Liver (tissue), 9 donors: Measurements from ENCODE around the gene OR2AE1. TPM values are rescaled to one million over a fixed set of nuclear protein-coding genes. Genes with fewer than 3 reads are reported as not detected.

Experiments used
- DNase-seq: peaks from one replicate; pipeline ENCODE4 v3.0.0-alpha.2; 2017; ENCODE audit warnings: low spot score
- H3K27ac ChIP-seq, 2 donors: one replicate each; pipeline ENCODE4 v1.7.0; 2013; ENCODE audit warnings: inconsistent platforms in 2 of 2, low read length in 2 of 2, control low read depth in 1 of 2, low read depth in 1 of 2, mild to moderate bottlenecking in 1 of 2
- H3K27me3 ChIP-seq, 4 donors: one replicate each; pipeline versions ENCODE4 v1.6.1 to v1.7.0; 2013; ENCODE audit warnings: low read length in 3 of 4, inconsistent platforms in 1 of 4, mild to moderate bottlenecking in 1 of 4, moderate library complexity in 1 of 4; ENCODE audit not compliant: control insufficient read depth in 4 of 4, insufficient read depth in 4 of 4
- H3K36me3 ChIP-seq, 4 donors: one replicate each; pipeline versions ENCODE4 v1.6.1 to v1.7.0; 2013; ENCODE audit warnings: low read length in 3 of 4, mild to moderate bottlenecking in 3 of 4, low read depth in 1 of 4, moderate library complexity in 1 of 4; ENCODE audit not compliant: control insufficient read depth in 4 of 4, insufficient read depth in 3 of 4
- H3K4me1 ChIP-seq, 4 donors: one replicate each; pipeline versions ENCODE4 v1.6.1 to v1.7.0; 2013; ENCODE audit warnings: low read length in 3 of 4, mild to moderate bottlenecking in 3 of 4, moderate library complexity in 1 of 4; ENCODE audit not compliant: control insufficient read depth in 4 of 4, insufficient read depth in 4 of 4
- H3K4me3 ChIP-seq, 3 donors: one replicate each; pipeline versions ENCODE4 v1.6.1 to v1.7.0; 2013; ENCODE audit warnings: low read length in 3 of 3, control low read depth in 1 of 3, low read depth in 1 of 3, mild to moderate bottlenecking in 1 of 3
- H3K9ac ChIP-seq, 2 donors: one replicate each; pipeline ENCODE4 v1.7.0; 2013; ENCODE audit warnings: low read length in 2 of 2, mild to moderate bottlenecking in 2 of 2, moderate library complexity in 2 of 2, control low read depth in 1 of 2, low read depth in 1 of 2
- H3K9me3 ChIP-seq, 4 donors: one replicate each; pipeline versions ENCODE4 v1.6.1 to v1.7.0; 2013; ENCODE audit warnings: low read length in 3 of 4; ENCODE audit not compliant: control insufficient read depth in 4 of 4
- ATF3 ChIP-seq: IDR thresholded peaks from 2 replicates; pipeline ENCODE4 v1.6.1; 2016; ENCODE audit warnings: antibody characterized with exemption
- CTCF ChIP-seq: fragments of 150-350 bp; IDR thresholded peaks from 2 replicates; pipeline ENCODE4 v1.5.1; 2017; ENCODE audit warnings: improper control_type of control experiment, low read depth, low read length; ENCODE audit not compliant: missing input control
- EGR1 ChIP-seq, 2 donors: IDR thresholded peaks; 2 replicates each; pipeline ENCODE4 v1.6.1; 2016 to 2018; ENCODE audit warnings: antibody characterized with exemption in 2 of 2, low read depth in 2 of 2
- FOXA1 ChIP-seq: IDR thresholded peaks from 2 replicates; pipeline ENCODE4 v1.6.1; 2016; ENCODE audit warnings: antibody characterized with exemption
- FOXA2 ChIP-seq: IDR thresholded peaks from 2 replicates; pipeline ENCODE4 v1.6.1; 2016; ENCODE audit warnings: antibody characterized with exemption
- GABPA ChIP-seq, 2 donors: IDR thresholded peaks in 1 of 2; conservative IDR thresholded peaks in 1 of 2; 2 replicates each; pipeline ENCODE4 v1.6.1; 2016; ENCODE audit warnings: antibody characterized with exemption in 2 of 2, mild to moderate bottlenecking in 1 of 2, moderate library complexity in 1 of 2
- HNF4A ChIP-seq, 2 donors: conservative IDR thresholded peaks; 2 replicates each; pipeline ENCODE4 v1.6.1; 2016; ENCODE audit warnings: antibody characterized with exemption in 2 of 2, mild to moderate bottlenecking in 2 of 2
- HNF4G ChIP-seq: IDR thresholded peaks from 2 replicates; pipeline ENCODE4 v1.6.1; 2016; ENCODE audit warnings: antibody characterized with exemption
- JUND ChIP-seq, 2 donors: IDR thresholded peaks; 2 replicates each; pipeline ENCODE4 v1.6.1; 2016; ENCODE audit warnings: antibody characterized with exemption in 2 of 2
- MAX ChIP-seq: IDR thresholded peaks from 2 replicates; pipeline ENCODE4 v1.6.1; 2016; ENCODE audit warnings: antibody characterized with exemption
- NR2F2 ChIP-seq: IDR thresholded peaks from 2 replicates; pipeline ENCODE4 v1.6.1; 2016; ENCODE audit warnings: antibody characterized with exemption
- RAD21 ChIP-seq, 2 donors: IDR thresholded peaks; 2 replicates each; pipeline ENCODE4 v1.6.1; 2016; ENCODE audit warnings: antibody characterized with exemption in 2 of 2, mild to moderate bottlenecking in 2 of 2
- REST ChIP-seq: IDR thresholded peaks from 2 replicates; pipeline ENCODE4 v1.6.1; 2016; ENCODE audit warnings: antibody characterized with exemption, mild to moderate bottlenecking
- RXRA ChIP-seq, 2 donors: IDR thresholded peaks; 2 replicates each; pipeline ENCODE4 v1.6.1; 2017 to 2018; ENCODE audit warnings: antibody characterized with exemption in 2 of 2, mild to moderate bottlenecking in 1 of 2
- SP1 ChIP-seq: IDR thresholded peaks from 2 replicates; pipeline ENCODE4 v1.6.1; 2018; ENCODE audit warnings: antibody characterized with exemption, mild to moderate bottlenecking
- TAF1 ChIP-seq: conservative IDR thresholded peaks from 2 replicates; pipeline ENCODE4 v1.6.1; 2016; ENCODE audit warnings: antibody characterized with exemption, mild to moderate bottlenecking
- YY1 ChIP-seq: IDR thresholded peaks from 2 replicates; pipeline ENCODE4 v1.6.1; 2016; ENCODE audit warnings: antibody characterized with exemption, mild to moderate bottlenecking
- ZBTB33 ChIP-seq: IDR thresholded peaks from 2 replicates; pipeline ENCODE4 v1.6.1; 2016; ENCODE audit warnings: antibody characterized with exemption
- WGBS: extraction: QIAGEN DNeasy Blood & Tissue Kit; methylation state at CpG from one replicate; pipeline ENCODE4 v1.1.7; 2013; 5-methylcytosine and 5-hydroxymethylcytosine counted together
- polyA plus RNA-seq, 2 donors: library from polyadenylated mRNA; stranded (reverse) in 1 of 2; unstranded in 1 of 2; fragments of 200-250 nt in 1 of 2; fragments of >200 nt in 1 of 2; fragmentation: Nextera tagmentation in 1 of 2; extraction: Ambion mirVana in 1 of 2; gene quantifications; one replicate each; pipeline versions ENCODE4 v1.2.1 to v1.2.3, GENCODE V29; 2013 to 2015
- total RNA-seq, 2 donors: library from RNA; depleted of rRNA; stranded (reverse); fragments of >200 nt; gene quantifications; one replicate each; pipeline ENCODE4 v1.2.3, GENCODE V29; 2014
- donor health status: healthy.
- donor health status: healthy.
- donor health status: healthy.
- donor health status: healthy.
- donor health status: healthy.

The OR2AE1 gene
- total RNA-seq (under 1 TPM in 1 of 2 donors, not detected in 1; 0.25 TPM), polyA plus RNA-seq (not detected)

- no peak within 1 kb of the TSS for H3K9ac ChIP-seq
- H3K27me3 ChIP-seq, result no peaks in the 10 kb centered on the region
- TF ChIP-seq HNF4G, result no peak
- TF ChIP-seq YY1, result no peak
- no peak for TF ChIP-seq FOXA1
- H3K36me3 ChIP-seq, result no peaks in the 10 kb centered on the region
- DNase-seq, result no peak
- 88% methylated on average over 3 of the region's 3 CpGs for WGBS
- no peak within 1 kb of the TSS for H3K4me3 ChIP-seq
- no peak within 1 kb of the TSS for H3K27ac ChIP-seq
- no peaks in the 10 kb centered on the region for H3K4me1 ChIP-seq
- H3K9me3 ChIP-seq, result no peaks in the 10 kb centered on the region
Measured at GRCh38 chr7:99876933-99877332, at the start of gene OR2AE1. Gene OR2AE1, minus strand, starts transcription at chr7:99877033. Its CDS starts 0 bp downstream, at chr7:99877033.

- peaks cover 0 to 10% (median 5%) of the 10 kb centered on the region in 4 donors for H3K4me1 ChIP-seq
- H3K27me3 ChIP-seq, result no peaks in the 10 kb centered on the region
- no peak overlapping the region for H3K27ac ChIP-seq
- H3K36me3 ChIP-seq, result no peaks in the 10 kb centered on the region
- DNase-seq, result no peak
- no peak overlapping the region for H3K9ac ChIP-seq
- H3K9me3 ChIP-seq, result no peaks in the 10 kb centered on the region
- H3K4me3 ChIP-seq, result no peak overlapping the region
- TF ChIP-seq GABPA (IDR thresholded peaks at IDR 0.05 in 1 of 2, conservative IDR thresholded peaks at IDR 0.05 in 1 of 2) (no peak), HNF4G (no peak), FOXA2 (no peak), HNF4A (conservative IDR thresholded peaks at IDR 0.05) (no peak), SP1 (no peak), RAD21 (IDR thresholded peaks at IDR 0.05) (no peak), MAX (no peak), ZBTB33 (no peak), EGR1 (IDR thresholded peaks at IDR 0.05; ENCODE audit: low read depth in 2 of 2) (no peak), YY1 (no peak), ATF3 (no peak), CTCF (no peak), NR2F2 (no peak), RXRA (IDR thresholded peaks at IDR 0.05) (no peak), FOXA1 (no peak), JUND (IDR thresholded peaks at IDR 0.05) (no peak), TAF1 (no peak)
Measured at GRCh38 chr7:99926321-99926720, 49.5 kb upstream of the OR2AE1 start.

GRCh38 chr7:99923200-99923599, 46.4 kb upstream of the OR2AE1 start:
- Histone ChIP-seq H3K9me3 (no peaks in the 10 kb centered on the region), H3K4me1 (peaks cover 0 to 15% (median 12%) of the 10 kb centered on the region in 4 donors), H3K36me3 (no peaks in the 10 kb centered on the region), H3K27me3 (no peaks in the 10 kb centered on the region), H3K27ac (no peak overlapping the region), H3K9ac (no peak overlapping the region), H3K4me3 (no peak overlapping the region)
- no peak for DNase-seq
- 96% methylated on average over 3 of the region's 3 CpGs for WGBS
- TF ChIP-seq RXRA (IDR thresholded peaks at IDR 0.05) (no peak), MAX (no peak), ATF3 (no peak), JUND (IDR thresholded peaks at IDR 0.05) (no peak), HNF4G (no peak), FOXA1 (no peak), HNF4A (conservative IDR thresholded peaks at IDR 0.05) (no peak), REST (no peak), EGR1 (IDR thresholded peaks at IDR 0.05; ENCODE audit: low read depth in 2 of 2) (no peak), YY1 (no peak), TAF1 (no peak), NR2F2 (no peak), FOXA2 (no peak)
